AG10803 (cell line): Measurements from ENCODE around the gene H19.

Source experiments
- DNase-seq: peaks from one replicate; pipeline ENCODE4 v3.0.0; 2010; ENCODE audit warnings: low read depth
- H3K4me3 ChIP-seq: 2 replicates; pipeline ENCODE4 v1.5.1; 2011; ENCODE audit warnings: mild to moderate bottlenecking, low read length, control low read depth
- TF ChIP-seq, protein P1 (sequence below): conservative IDR thresholded peaks from 2 replicates; pipeline ENCODE4 v1.5.1; 2011; ENCODE audit warnings: mild to moderate bottlenecking, low read length, control low read depth, inconsistent platforms

The H19 gene

DNA sequence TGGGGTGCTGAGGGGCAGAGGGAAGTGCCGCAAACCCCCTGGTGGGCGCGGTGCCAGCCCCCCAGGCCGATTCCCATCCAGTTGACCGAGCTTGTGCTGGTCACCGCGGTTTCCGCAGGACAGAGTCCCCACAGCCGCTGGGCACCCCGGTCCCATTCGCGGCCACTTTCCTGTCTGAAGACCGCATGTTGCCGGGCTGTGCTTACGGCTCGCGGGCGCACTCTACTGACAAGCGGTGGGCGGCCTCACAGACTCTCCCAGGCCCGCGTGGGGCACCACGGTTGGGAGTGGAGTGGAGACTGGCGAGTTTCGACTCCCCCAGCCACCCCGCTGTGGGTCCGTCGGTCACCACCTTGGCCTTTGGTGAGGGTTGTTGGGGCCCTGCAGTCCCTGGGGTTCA lies 648 bp upstream of the H19 start:
- TF ChIP-seq, protein P1, sequence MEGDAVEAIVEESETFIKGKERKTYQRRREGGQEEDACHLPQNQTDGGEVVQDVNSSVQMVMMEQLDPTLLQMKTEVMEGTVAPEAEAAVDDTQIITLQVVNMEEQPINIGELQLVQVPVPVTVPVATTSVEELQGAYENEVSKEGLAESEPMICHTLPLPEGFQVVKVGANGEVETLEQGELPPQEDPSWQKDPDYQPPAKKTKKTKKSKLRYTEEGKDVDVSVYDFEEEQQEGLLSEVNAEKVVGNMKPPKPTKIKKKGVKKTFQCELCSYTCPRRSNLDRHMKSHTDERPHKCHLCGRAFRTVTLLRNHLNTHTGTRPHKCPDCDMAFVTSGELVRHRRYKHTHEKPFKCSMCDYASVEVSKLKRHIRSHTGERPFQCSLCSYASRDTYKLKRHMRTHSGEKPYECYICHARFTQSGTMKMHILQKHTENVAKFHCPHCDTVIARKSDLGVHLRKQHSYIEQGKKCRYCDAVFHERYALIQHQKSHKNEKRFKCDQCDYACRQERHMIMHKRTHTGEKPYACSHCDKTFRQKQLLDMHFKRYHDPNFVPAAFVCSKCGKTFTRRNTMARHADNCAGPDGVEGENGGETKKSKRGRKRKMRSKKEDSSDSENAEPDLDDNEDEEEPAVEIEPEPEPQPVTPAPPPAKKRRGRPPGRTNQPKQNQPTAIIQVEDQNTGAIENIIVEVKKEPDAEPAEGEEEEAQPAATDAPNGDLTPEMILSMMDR, result no peak
- no peak overlapping the region for H3K4me3 ChIP-seq
- no peak for DNase-seq

DNA sequence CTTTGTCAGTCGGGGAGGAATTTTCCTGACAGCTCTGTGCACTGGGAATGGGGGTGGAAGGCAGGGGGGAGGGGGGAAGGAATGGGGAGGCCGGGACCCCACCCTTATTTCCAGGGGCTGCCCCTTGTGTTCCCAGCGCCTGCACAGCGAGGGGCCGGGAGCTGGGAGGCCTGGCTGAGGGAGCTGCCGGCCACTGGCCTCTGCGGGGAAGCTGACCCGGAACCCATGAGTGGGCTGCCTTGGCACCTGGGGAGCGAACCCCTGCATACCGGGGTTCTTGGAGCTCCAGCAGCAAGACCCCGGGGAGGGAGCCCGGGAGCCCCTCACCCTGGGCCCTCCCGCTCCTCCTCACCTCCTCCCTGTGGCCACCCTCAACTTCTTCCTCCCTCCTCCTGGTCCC lies 3.5 kb downstream of the H19 start:
- H3K4me3 ChIP-seq, result no peak overlapping the region
- no peak for DNase-seq
- TF ChIP-seq, protein P1, result no peak

DNA sequence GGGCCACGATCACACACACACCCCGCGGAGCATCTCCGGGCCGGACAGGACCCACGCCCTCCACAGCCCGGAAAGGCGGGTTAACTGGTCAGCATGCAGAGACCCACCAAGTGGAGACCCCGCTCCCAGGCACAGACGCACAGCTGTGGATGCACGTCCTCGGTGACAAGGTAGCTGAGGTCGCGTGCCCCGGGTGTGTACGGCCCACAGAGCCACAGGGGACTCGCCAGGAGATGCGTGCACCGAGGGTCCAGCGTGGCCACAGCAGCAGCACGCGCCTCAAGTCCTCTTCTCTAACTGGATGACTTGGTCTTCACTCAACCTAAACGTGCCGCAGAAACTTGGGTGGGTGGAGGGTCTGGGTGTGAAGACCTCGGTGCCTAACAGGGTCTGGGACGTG lies 5.5 kb downstream of the H19 start:
- DNase-seq, result no peak
- no peak overlapping the region for H3K4me3 ChIP-seq
- TF ChIP-seq, protein P1, result no peak

DNA sequence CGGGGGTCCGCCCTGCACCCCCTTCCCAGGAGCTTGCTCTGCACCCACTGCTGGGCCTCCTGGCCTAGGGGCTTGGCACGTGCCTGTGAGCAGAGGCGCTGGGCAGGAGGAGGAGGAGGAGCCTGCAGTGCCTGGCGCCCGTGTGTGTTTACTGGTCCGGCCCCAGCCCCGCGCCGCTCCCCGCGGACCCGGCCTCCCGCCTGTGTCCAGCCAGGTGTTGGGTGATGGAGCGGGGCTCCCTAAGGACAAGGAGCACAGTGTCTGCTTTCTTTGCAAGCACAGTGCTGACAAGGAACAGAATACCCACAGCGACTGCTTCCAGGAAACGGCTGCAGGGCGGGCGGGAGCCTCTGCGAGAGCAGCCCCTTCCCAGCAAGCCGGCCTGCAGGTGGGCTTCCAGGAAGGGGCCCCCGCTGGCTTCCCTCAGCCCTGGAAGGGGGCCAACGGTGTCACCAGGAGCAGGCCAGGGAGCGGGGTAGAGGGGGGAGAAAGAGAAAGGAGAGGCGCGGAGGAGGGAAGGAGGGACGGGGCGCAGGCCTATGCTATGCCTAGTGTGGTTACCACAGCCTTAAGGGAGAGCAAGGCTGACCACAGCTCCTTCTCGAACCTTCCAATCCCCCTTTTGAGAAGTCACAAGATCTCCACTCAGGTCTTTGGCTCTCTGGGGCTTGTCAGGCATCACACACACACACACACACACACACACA lies 6.6 kb downstream of the H19 start:
- DNase-seq, result no peak
- H3K4me3 ChIP-seq, result no peak overlapping the region
- TF ChIP-seq, protein P1, result no peak

DNA sequence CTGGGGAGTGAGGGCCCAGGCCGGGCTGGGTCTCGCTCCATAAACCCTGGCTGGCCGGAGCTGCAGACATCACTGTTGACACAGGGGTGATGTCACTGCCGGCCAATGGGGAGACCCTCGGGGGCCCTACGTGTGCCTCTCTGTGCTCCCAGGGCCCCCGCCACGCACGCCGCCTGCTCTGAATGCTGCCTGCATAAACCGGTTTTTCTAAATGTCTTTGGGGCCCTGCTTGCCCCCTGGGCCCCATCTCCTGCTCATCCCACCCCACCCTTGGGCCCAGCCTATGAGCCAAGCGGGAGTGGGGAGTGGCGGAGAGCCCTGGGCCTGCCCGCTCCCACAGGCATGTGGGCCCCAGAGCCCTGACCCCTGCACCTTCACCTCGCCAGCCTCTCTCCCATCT lies 7.7 kb downstream of the H19 start:
- TF ChIP-seq, protein P1, result no peak
- DNase-seq, result no peak
- H3K4me3 ChIP-seq, result no peak overlapping the region

DNA sequence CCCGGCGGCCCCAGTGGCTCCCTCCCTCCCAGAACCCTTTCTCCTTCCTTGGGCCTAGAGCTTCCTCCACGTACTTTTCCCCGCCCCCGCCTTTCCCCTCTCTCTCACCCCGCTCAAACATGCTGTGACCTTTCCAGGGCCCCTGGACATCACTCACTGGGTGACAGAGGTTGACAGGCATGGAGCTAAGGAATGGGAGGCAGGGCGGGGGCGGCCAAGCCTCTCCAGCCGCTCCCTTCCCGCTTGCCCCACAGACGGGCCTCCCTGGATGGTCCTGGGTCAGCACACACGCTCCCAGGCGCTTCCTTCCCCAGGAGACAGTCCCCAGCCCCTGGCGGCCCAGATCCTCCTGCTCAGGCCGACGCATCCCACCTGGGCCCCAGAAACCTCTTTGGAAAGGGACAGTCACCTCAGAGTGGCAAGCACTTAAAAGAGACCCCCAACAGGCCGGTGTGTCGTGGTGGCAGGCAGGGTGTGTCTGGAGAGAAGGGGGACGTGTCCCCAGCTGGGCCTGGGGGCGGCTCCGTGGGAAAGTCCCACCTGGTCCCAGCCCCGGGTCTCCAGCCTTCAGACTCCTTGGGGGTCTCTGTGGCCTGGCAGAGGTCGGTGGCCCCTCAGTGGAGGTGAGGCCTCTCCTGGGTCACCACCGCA lies 8.8 kb downstream of the H19 start:
- TF ChIP-seq, protein P1, result no peak
- DNase-seq, result no peak
- no peak overlapping the region for H3K4me3 ChIP-seq

DNA sequence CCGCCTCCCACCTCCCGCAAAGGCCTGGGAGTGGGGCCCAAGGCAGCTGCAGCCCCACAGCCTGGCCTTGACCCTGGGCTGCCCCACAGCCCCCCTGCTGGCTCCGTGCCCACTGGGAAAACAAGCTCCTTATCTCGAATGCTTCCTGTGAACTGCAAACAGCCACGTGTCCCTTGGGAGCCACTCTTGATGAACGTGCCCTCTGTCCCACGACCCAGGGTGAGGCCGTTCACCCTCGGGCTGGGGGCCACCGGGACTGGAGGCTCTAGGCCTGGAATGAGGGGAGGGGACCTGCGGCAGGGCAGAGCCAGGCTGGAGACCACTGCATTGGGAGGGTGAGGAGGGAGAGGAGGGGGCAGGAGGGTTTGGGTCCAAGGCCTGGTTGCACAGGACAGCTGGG lies 9.5 kb downstream of the H19 start:
- no peak overlapping the region for H3K4me3 ChIP-seq
- TF ChIP-seq, protein P1, result no peak
- DNase-seq, result no peak
